Trophoblast cell (in vitro differentiated cells and primary cell): ENCODE measurements around the gene METTL13.

Experiments
- DNase-seq, 2 donors: peaks; one replicate each; pipeline ENCODE4 v3.0.0-alpha.2; 2016
- H2AFZ ChIP-seq: 2 replicates; pipeline ENCODE4 v1.6.1; 2013; ENCODE audit warnings: low read length, moderate library complexity, mild to moderate bottlenecking; ENCODE audit not compliant: insufficient read depth, poor library complexity
- H2AK5ac ChIP-seq: 2 replicates; pipeline ENCODE4 v1.6.1; 2013; ENCODE audit warnings: mild to moderate bottlenecking, low read length
- H2BK120ac ChIP-seq: 2 replicates; pipeline ENCODE4 v1.6.1; 2013; ENCODE audit warnings: low read length, mild to moderate bottlenecking, moderate library complexity; ENCODE audit not compliant: insufficient read depth, poor library complexity
- H2BK12ac ChIP-seq: 2 replicates; pipeline ENCODE4 v1.6.1; 2013; ENCODE audit warnings: mild to moderate bottlenecking, low read length, moderate library complexity
- H2BK5ac ChIP-seq: 2 replicates; pipeline ENCODE4 v1.6.1; 2013; ENCODE audit warnings: low read length, low read depth, moderate library complexity, mild to moderate bottlenecking; ENCODE audit not compliant: poor library complexity
- H3K14ac ChIP-seq: 2 replicates; pipeline ENCODE4 v1.6.1; 2013; ENCODE audit warnings: mild to moderate bottlenecking, low read length
- H3K18ac ChIP-seq: 2 replicates; pipeline ENCODE4 v1.6.1; 2013; ENCODE audit warnings: mild to moderate bottlenecking, low read length
- H3K23ac ChIP-seq: 2 replicates; pipeline ENCODE4 v1.6.1; 2013; ENCODE audit warnings: low read length
- H3K27ac ChIP-seq: 2 replicates; pipeline ENCODE4 v1.5.1; 2013; ENCODE audit warnings: low read depth, mild to moderate bottlenecking, inconsistent platforms, low read length, moderate library complexity
- H3K27me3 ChIP-seq: 2 replicates; pipeline ENCODE4 v1.6.1; 2013; ENCODE audit warnings: inconsistent platforms, mild to moderate bottlenecking, low read length, moderate library complexity; ENCODE audit not compliant: insufficient read depth
- H3K36me3 ChIP-seq, 2 experiments: 1 replicate in 1 of 2; 2 replicates in 1 of 2; pipeline ENCODE4 v1.6.1; 2013; ENCODE audit warnings: low read length in 2 of 2, mild to moderate bottlenecking in 2 of 2, moderate library complexity in 1 of 2; ENCODE audit not compliant: insufficient read depth in 2 of 2, control insufficient read depth in 1 of 2
- H3K4ac ChIP-seq: 2 replicates; pipeline ENCODE4 v1.6.1; 2013; ENCODE audit warnings: low read depth, mild to moderate bottlenecking, low read length, moderate library complexity
- H3K4me1 ChIP-seq, 2 experiments: 1 replicate in 1 of 2; 2 replicates in 1 of 2; pipeline ENCODE4 v1.6.1; 2013; ENCODE audit warnings: low read length in 2 of 2, mild to moderate bottlenecking in 2 of 2, moderate library complexity in 1 of 2; ENCODE audit not compliant: insufficient read depth in 2 of 2, control insufficient read depth in 1 of 2
- H3K4me2 ChIP-seq: 2 replicates; pipeline ENCODE4 v1.6.1; 2013; ENCODE audit warnings: inconsistent platforms, mild to moderate bottlenecking, low read length, moderate library complexity
- H3K4me3 ChIP-seq: 2 replicates; pipeline ENCODE4 v1.5.1; 2013; ENCODE audit warnings: mild to moderate bottlenecking, low read depth, low read length, inconsistent platforms
- H3K79me1 ChIP-seq: one replicate; pipeline ENCODE4 v1.6.1; 2013; ENCODE audit warnings: low read length
- H3K79me2 ChIP-seq: 2 replicates; pipeline ENCODE4 v1.6.1; 2013; ENCODE audit warnings: low read length, mild to moderate bottlenecking; ENCODE audit not compliant: control insufficient read depth, insufficient read depth, poor library complexity
- H3K9ac ChIP-seq: 2 replicates; pipeline ENCODE4 v1.6.1; 2013; ENCODE audit warnings: mild to moderate bottlenecking, low read length
- H3K9me3 ChIP-seq: 2 replicates; pipeline ENCODE4 v1.6.1; 2013; ENCODE audit warnings: low read depth, mild to moderate bottlenecking, control low read depth, inconsistent platforms, low read length; ENCODE audit not compliant: insufficient read depth
- H4K12ac ChIP-seq: 2 replicates; pipeline ENCODE4 v1.6.1; 2013; ENCODE audit warnings: low read depth, mild to moderate bottlenecking, low read length, moderate library complexity
- H4K8ac ChIP-seq: 2 replicates; pipeline ENCODE4 v1.6.1; 2013; ENCODE audit warnings: low read depth, mild to moderate bottlenecking, low read length, moderate library complexity
- H4K91ac ChIP-seq: one replicate; pipeline ENCODE4 v1.6.1; 2013; ENCODE audit warnings: low read depth, mild to moderate bottlenecking, low read length, moderate library complexity
- WGBS: extraction: QIAGEN DNeasy Blood & Tissue Kit; methylation state at CpG from one replicate; pipeline ENCODE4 v1.1.7; 2013; ENCODE audit warnings: missing lambda C conversion rate; ENCODE audit not compliant: insufficient read length, insufficient coverage; ENCODE audit errors: extremely low coverage; 5-methylcytosine and 5-hydroxymethylcytosine counted together

The METTL13 gene

DNA sequence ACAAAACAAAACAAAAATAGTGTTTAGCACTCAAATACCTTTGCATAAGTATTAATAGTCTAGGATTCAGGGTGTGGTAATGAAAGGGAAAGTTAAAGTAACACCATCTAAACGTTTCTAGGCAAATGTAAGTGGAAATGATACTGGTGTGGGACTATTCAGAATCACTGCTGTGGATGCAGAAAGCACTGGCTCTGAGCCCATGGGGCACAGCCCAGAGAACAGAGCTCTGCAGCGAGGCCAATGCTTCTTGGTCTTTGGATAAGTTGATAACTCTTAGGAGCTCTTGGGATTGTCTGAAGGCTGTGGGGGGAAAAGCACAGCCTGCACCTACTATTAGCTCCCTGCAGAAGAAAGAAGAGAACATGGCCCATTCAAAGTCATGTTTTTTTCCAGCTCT, 38.5 kb downstream of the METTL13 start:
- no peak overlapping the region for H2BK12ac ChIP-seq
- H2BK120ac ChIP-seq, result no peak overlapping the region

DNA sequence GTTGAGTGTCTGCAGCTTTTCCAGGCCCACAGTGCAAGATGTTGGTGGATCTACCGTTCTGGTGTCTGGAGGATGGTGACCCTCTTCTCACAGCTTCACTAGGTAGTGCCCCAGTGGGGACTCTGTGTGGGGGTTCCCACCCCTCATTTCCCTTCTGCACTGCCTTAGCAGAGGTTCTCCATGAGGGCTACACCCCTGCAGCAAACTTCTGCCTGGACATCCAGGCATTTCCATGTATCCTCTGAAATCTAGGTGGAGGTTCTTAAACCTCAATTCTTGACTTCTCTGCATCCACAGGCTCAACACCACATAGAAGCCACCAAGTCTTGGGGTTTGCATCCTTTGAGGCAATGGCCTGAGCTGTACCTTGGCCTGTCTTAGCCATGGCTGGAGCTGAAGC, 45.5 kb downstream of the METTL13 start:
- Histone ChIP-seq H3K4me2 (no peak overlapping the region), H4K12ac (no peak overlapping the region), H4K8ac (no peak overlapping the region), H3K9ac (no peak overlapping the region), H3K9me3 (peaks cover 6% of the 10 kb centered on the region), H3K18ac (no peak overlapping the region), H3K14ac (no peak overlapping the region), H3K27me3 (no peaks in the 10 kb centered on the region), H3K4me3 (no peak overlapping the region), H3K79me1 (no peaks in the 10 kb centered on the region), H3K36me3 (no peaks in the 10 kb centered on the region), H2AFZ (no peak overlapping the region), H3K23ac (no peak overlapping the region), H3K79me2 (no peaks in the 10 kb centered on the region), H3K27ac (no peak overlapping the region), H2BK5ac (no peak overlapping the region), H2AK5ac (no peak overlapping the region), H4K91ac (no peak overlapping the region), H3K4ac (no peak overlapping the region), H2BK12ac (no peak overlapping the region), H2BK120ac (no peak overlapping the region), H3K4me1 (no peaks in the 10 kb centered on the region)
- DNase-seq, result no peak
- no CpG with 5 or more reads among the region's 1 CpG for WGBS

More for the DNA sequence above, 38.5 kb downstream of the METTL13 start:
- Histone ChIP-seq H3K27me3 (no peaks in the 10 kb centered on the region), H4K91ac (no peak overlapping the region), H3K4me3 (no peak overlapping the region), H3K9me3 (no peaks in the 10 kb centered on the region), H2BK5ac (no peak overlapping the region), H3K4me2 (no peak overlapping the region), H3K4ac (no peak overlapping the region), H2AK5ac (no peak overlapping the region), H3K27ac (no peak overlapping the region), H3K9ac (no peak overlapping the region), H3K4me1 (peaks cover 7 to 9% of the 10 kb centered on the region in 2 experiments), H4K12ac (no peak overlapping the region), H4K8ac (no peak overlapping the region), H3K18ac (no peak overlapping the region), H2AFZ (no peak overlapping the region), H3K79me1 (peaks cover 5% of the 10 kb centered on the region), H3K36me3 (no peaks in the 10 kb centered on the region), H3K23ac (no peak overlapping the region), H3K14ac (no peak overlapping the region), H3K79me2 (no peaks in the 10 kb centered on the region)
- DNase-seq, result no peak
- WGBS, result no CpG with 5 or more reads among the region's 2 CpGs

DNA sequence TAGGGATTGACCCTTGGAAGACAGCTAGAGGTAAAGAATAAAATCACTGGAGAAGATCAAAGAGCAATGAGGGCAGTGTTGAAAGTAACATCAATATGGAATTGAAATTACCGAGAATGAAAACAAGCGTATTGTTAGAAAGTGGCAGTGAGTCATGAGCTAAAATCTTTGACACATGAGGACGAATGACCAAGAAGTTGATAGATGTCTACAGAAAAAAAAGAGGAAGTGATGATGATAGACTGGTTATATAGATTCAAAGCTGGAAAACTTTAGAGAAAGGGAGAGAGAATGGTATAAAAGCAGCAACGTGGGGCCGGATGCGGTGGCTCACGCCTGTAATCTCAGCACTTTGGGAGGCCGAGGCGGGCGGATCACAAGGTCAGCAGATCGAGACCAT, 47.3 kb downstream of the METTL13 start:
- H3K14ac ChIP-seq, result no peak overlapping the region
- no peak overlapping the region for H2AFZ ChIP-seq
- H3K36me3 ChIP-seq, result no peaks in the 10 kb centered on the region
- no peak overlapping the region for H3K4ac ChIP-seq
- no peaks in the 10 kb centered on the region for H3K27me3 ChIP-seq
- no peak overlapping the region for H2AK5ac ChIP-seq
- peaks cover 6% of the 10 kb centered on the region for H3K9me3 ChIP-seq
- H3K4me2 ChIP-seq, result no peak overlapping the region
- no peaks in the 10 kb centered on the region for H3K4me1 ChIP-seq
- no peak overlapping the region for H2BK5ac ChIP-seq
- H2BK12ac ChIP-seq, result no peak overlapping the region
- WGBS, result no CpG with 5 or more reads among the region's 11 CpGs
- H3K79me2 ChIP-seq, result no peaks in the 10 kb centered on the region
- H3K18ac ChIP-seq, result no peak overlapping the region
- H4K91ac ChIP-seq, result no peak overlapping the region
- H3K79me1 ChIP-seq, result no peaks in the 10 kb centered on the region
- no peak overlapping the region for H3K27ac ChIP-seq
- H3K4me3 ChIP-seq, result no peak overlapping the region
- no peak overlapping the region for H4K12ac ChIP-seq
- DNase-seq, result no peak
- no peak overlapping the region for H3K9ac ChIP-seq
- no peak overlapping the region for H4K8ac ChIP-seq
- no peak overlapping the region for H2BK120ac ChIP-seq
- no peak overlapping the region for H3K23ac ChIP-seq

DNA sequence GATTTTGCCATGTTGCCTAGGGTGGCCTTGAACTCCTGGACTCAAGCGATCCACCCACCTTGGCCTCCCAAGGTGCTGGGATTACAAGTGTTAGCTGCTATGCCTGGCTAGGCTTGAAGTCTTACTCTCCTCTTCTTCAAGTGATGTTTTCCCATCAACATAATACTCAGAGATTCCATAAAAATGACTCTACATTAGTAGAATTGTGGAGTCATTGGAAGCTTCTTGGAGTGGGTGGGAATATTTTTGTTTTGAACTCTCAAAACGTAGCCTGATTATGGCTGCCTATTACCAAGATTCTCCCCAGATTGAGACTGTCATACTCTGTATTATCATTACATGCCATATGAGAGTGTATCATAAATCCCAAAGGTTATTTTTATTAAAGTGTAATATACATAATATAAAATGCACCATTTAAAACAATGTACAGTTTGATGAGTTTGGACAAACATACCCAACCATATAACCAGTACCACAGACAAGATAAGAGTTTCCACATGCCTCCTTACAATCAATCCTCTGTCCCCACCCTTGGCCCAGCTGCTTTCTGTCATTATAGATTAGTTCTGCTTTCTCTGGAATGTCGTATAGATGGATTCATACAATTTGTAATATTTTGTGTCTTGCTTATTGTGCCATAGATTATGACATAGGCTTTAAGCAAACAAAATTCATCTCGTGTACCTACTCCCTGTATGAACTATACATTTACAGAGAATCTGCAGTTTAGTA, 51.8 kb downstream of the METTL13 start:
- Histone ChIP-seq H2AFZ (no peak overlapping the region), H3K79me2 (no peaks in the 10 kb centered on the region), H3K4me3 (no peak overlapping the region), H3K4me1 (no peaks in the 10 kb centered on the region), H3K27me3 (no peaks in the 10 kb centered on the region), H3K18ac (no peak overlapping the region), H4K8ac (no peak overlapping the region), H3K27ac (no peak overlapping the region), H3K4ac (no peak overlapping the region), H4K12ac (no peak overlapping the region), H2BK12ac (no peak overlapping the region), H2AK5ac (no peak overlapping the region), H3K4me2 (no peak overlapping the region), H3K36me3 (no peaks in the 10 kb centered on the region), H2BK5ac (no peak overlapping the region), H3K9me3 (no peaks in the 10 kb centered on the region), H3K79me1 (no peaks in the 10 kb centered on the region), H2BK120ac (no peak overlapping the region), H3K23ac (no peak overlapping the region), H4K91ac (no peak overlapping the region), H3K9ac (no peak overlapping the region), H3K14ac (no peak overlapping the region)
- no CpG with 5 or more reads among the region's 4 CpGs for WGBS
- DNase-seq, result no peak
